Measurements from ENCODE around the gene TMEM156.

Gene TMEM156

DNA sequence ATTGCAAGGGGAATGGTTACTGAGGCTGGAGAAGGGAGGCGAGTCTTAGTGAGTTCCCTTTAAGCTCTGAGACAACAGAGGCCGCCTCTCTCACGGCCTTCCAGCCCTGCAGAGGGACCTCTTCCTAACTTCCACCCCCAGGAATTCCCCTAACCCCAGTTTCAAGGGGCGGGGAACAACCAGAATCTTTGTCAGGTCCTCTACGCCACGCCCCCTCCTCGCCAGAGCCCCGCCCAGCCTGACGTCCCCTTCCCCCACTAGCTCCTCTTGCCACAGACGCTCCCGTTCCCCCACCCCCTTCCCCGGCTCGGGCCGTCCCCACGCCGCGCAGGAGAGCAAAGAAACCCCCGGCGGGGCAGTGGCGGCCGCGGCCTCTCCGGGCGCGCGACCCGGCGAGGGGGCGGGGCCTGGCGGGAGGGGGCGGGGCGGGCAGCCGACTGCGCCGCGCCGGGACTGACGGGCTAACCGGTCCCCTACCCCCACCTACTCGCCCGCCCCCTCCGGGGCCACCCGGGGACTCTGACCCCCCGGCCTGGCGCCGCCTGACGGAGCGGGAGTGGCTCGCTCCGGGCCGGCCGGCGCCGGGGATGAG lies 12.3 kb upstream of the TMEM156 start:
- no peak overlapping the region for H4K8ac ChIP-seq (ENCODE audit: low read length)
- peak overlapping the region; percentile 99 for H2BK120ac ChIP-seq (ENCODE audit: low read depth, low read length)
- H3K4me1 ChIP-seq (ENCODE audit: control insufficient read depth, insufficient read depth, low read depth, low read length): peaks cover 4% of the 10 kb centered on the region
- peak; percentile 97 for DNase-seq
- H3K18ac ChIP-seq (ENCODE audit: low read depth in 1 of 2, low read length in 2 of 2): peak overlapping the region; percentile 87 to 99
- H3K9me3 ChIP-seq (ENCODE audit: control insufficient read depth, low read length): no peaks in the 10 kb centered on the region
- peak overlapping the region in 1 of 2 experiments; percentile 7 for H3K4ac ChIP-seq (ENCODE audit: low read depth in 1 of 2, low read length in 2 of 2)
- no peak overlapping the region for H2BK12ac ChIP-seq (ENCODE audit: low read length in 2 of 2)
- H3K14ac ChIP-seq (ENCODE audit: low read length in 2 of 2): peak overlapping the region in 1 of 2 experiments; percentile 36
- H3K27me3 ChIP-seq (ENCODE audit: control insufficient read depth in 1 of 2, insufficient read depth in 1 of 2, low read length in 2 of 2): no peaks in the 10 kb centered on the region
- peak overlapping the region; percentile 23 for H4K91ac ChIP-seq (ENCODE audit: low read length)
- H2AFZ ChIP-seq (ENCODE audit: low read depth, low read length): no peak overlapping the region
- H3K23ac ChIP-seq (ENCODE audit: low read length in 2 of 2): no peak overlapping the region
- H3K4me3 ChIP-seq (ENCODE audit: insufficient read depth in 1 of 2, low read depth in 1 of 2, low read length in 2 of 2): peak overlapping the region; percentile 69 to 84
- H3K4me2 ChIP-seq (ENCODE audit: low read length, poor library complexity, severe bottlenecking): peak overlapping the region; percentile 59
- no peak overlapping the region for H2AK5ac ChIP-seq (ENCODE audit: low read length, severe bottlenecking)
- WGBS: 0% methylated on average over 10 of the region's 54 CpGs
- H3K27ac ChIP-seq (ENCODE audit: low read length, poor library complexity, severe bottlenecking): peak overlapping the region; percentile 93
- H2BK15ac ChIP-seq (ENCODE audit: low read depth, poor library complexity, severe bottlenecking): no peak overlapping the region
- peaks cover 0 to 2% of the 10 kb centered on the region in 2 experiments for H3K36me3 ChIP-seq (ENCODE audit: control insufficient read depth in 1 of 2, insufficient read depth in 2 of 2, low read depth in 1 of 2, low read length in 2 of 2)
- peak overlapping the region; percentile 91 for H3K9ac ChIP-seq (ENCODE audit: low read length)
- H3K79me1 ChIP-seq (replicated peaks; ENCODE audit: low read length, poor library complexity, severe bottlenecking): peaks cover 1% of the 10 kb centered on the region
- H2BK5ac ChIP-seq (ENCODE audit: low read depth, low read length, poor library complexity, severe bottlenecking): peak overlapping the region; percentile 100

DNA sequence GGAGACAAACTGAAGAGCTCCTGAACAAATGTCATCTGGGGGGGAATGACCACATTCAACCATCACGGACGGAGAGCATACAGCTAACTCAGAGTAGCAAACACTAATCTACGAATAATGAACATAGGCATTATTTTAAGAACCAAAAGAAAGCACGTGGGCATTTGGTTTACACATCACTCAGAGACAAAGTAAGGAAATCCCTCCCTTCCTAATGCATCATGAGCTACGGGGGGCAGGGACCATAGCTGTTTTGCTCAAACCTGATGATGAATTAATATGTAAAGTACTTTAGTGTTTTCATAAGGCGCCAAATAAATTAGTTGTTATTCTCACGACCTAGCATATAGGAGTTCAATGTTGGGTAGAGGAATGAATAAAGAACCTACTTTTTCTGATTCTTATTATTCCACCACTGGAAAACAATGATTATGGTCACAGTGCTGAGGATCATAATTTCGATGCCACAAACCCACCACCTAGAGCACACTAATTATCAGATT lies 11.7 kb upstream of the TMEM156 start:
- H3K18ac ChIP-seq (ENCODE audit: low read depth in 1 of 2, low read length in 2 of 2): peak overlapping the region; percentile 57 to 91
- H3K4me3 ChIP-seq (ENCODE audit: insufficient read depth in 1 of 2, low read depth in 1 of 2, low read length in 2 of 2): peak overlapping the region; percentile 69 to 78
- H2AFZ ChIP-seq (ENCODE audit: low read depth, low read length): no peak overlapping the region
- H2BK15ac ChIP-seq (ENCODE audit: low read depth, poor library complexity, severe bottlenecking): no peak overlapping the region
- H2BK120ac ChIP-seq (ENCODE audit: low read depth, low read length): no peak overlapping the region
- 11% methylated on average over 6 of the region's 8 CpGs for WGBS
- H3K9ac ChIP-seq (ENCODE audit: low read length): peak overlapping the region; percentile 79
- H3K23ac ChIP-seq (ENCODE audit: low read length in 2 of 2): no peak overlapping the region
- H3K27ac ChIP-seq (ENCODE audit: low read length, poor library complexity, severe bottlenecking): peak overlapping the region; percentile 93
- H3K79me1 ChIP-seq (replicated peaks; ENCODE audit: low read length, poor library complexity, severe bottlenecking): peaks cover 1% of the 10 kb centered on the region
- peak overlapping the region in 1 of 2 experiments; percentile 67 for H3K4ac ChIP-seq (ENCODE audit: low read depth in 1 of 2, low read length in 2 of 2)
- peaks cover 0 to 1% of the 10 kb centered on the region in 2 experiments for H3K36me3 ChIP-seq (ENCODE audit: control insufficient read depth in 1 of 2, insufficient read depth in 2 of 2, low read depth in 1 of 2, low read length in 2 of 2)
- H4K91ac ChIP-seq (ENCODE audit: low read length): peak overlapping the region; percentile 50
- H3K4me1 ChIP-seq (ENCODE audit: control insufficient read depth, insufficient read depth, low read depth, low read length): peaks cover 4% of the 10 kb centered on the region
- H3K9me3 ChIP-seq (ENCODE audit: control insufficient read depth, low read length): no peaks in the 10 kb centered on the region
- peak overlapping the region; percentile 59 for H3K4me2 ChIP-seq (ENCODE audit: low read length, poor library complexity, severe bottlenecking)
- H4K8ac ChIP-seq (ENCODE audit: low read length): no peak overlapping the region
- H2AK5ac ChIP-seq (ENCODE audit: low read length, severe bottlenecking): peak overlapping the region; percentile 35
- no peak for DNase-seq
- H3K27me3 ChIP-seq (ENCODE audit: control insufficient read depth in 1 of 2, insufficient read depth in 1 of 2, low read length in 2 of 2): no peaks in the 10 kb centered on the region
- no peak overlapping the region for H3K14ac ChIP-seq (ENCODE audit: low read length in 2 of 2)
- no peak overlapping the region for H2BK5ac ChIP-seq (ENCODE audit: low read depth, low read length, poor library complexity, severe bottlenecking)
- peak overlapping the region; percentile 18 to 84 for H2BK12ac ChIP-seq (ENCODE audit: low read length in 2 of 2)

DNA sequence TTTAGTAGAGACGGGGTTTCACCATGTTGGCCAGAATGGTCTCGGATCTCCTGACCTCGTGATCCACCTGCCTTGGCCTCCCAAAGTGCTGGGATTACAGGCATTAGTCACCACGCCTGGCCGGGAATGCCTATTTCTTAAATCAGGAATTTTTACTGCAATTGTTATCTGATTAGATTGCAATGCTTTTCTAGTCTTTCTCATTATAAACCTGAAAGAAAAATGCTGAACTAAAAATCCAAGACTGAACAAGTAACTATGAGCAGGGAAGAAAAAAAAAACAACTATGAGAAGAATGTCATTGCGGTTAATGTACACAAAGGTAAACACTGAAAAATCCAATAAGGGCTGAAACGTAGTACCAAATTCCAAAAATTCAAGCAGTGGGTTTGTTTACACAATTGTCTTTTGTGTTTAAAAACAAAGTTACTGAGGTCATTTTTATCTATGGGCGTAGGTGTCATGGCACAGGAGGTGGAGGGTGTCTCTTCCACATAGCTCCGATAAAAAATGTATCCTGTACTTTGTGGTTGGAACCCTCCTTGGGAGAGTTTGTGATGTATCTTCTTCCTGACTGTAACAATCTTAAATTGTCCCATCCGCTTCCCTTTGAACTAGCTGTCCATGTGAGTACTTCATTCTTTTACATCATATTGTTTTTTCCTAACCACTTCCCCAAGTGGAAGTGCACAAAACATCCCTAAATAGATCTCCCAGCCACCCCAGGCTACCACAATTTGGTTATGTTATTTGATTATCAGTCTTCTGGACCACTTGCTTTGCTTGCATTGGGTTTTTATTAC lies 11.1 kb upstream of the TMEM156 start:
- Histone ChIP-seq H3K18ac (ENCODE audit: low read depth in 1 of 2, low read length in 2 of 2) (peak overlapping the region; percentile 43 to 91), H2BK120ac (ENCODE audit: low read depth, low read length) (no peak overlapping the region), H2BK15ac (ENCODE audit: low read depth, poor library complexity, severe bottlenecking) (no peak overlapping the region), H3K4me3 (ENCODE audit: insufficient read depth in 1 of 2, low read depth in 1 of 2, low read length in 2 of 2) (peak overlapping the region in 1 of 2 experiments; percentile 78), H3K4ac (ENCODE audit: low read depth in 1 of 2, low read length in 2 of 2) (peak overlapping the region in 1 of 2 experiments; percentile 67), H2BK12ac (ENCODE audit: low read length in 2 of 2) (peak overlapping the region; percentile 18 to 84), H4K8ac (ENCODE audit: low read length) (no peak overlapping the region), H2BK5ac (ENCODE audit: low read depth, low read length, poor library complexity, severe bottlenecking) (no peak overlapping the region), H3K36me3 (ENCODE audit: control insufficient read depth in 1 of 2, insufficient read depth in 2 of 2, low read depth in 1 of 2, low read length in 2 of 2) (no peaks in the 10 kb centered on the region), H3K9ac (ENCODE audit: low read length) (peak overlapping the region; percentile 79), H2AK5ac (ENCODE audit: low read length, severe bottlenecking) (peak overlapping the region; percentile 35), H3K79me1 (replicated peaks; ENCODE audit: low read length, poor library complexity, severe bottlenecking) (peaks cover 1% of the 10 kb centered on the region), H3K23ac (ENCODE audit: low read length in 2 of 2) (no peak overlapping the region), H3K4me1 (ENCODE audit: control insufficient read depth, insufficient read depth, low read depth, low read length) (peaks cover 4% of the 10 kb centered on the region), H3K9me3 (ENCODE audit: control insufficient read depth, low read length) (no peaks in the 10 kb centered on the region), H3K27me3 (ENCODE audit: control insufficient read depth in 1 of 2, insufficient read depth in 1 of 2, low read length in 2 of 2) (no peaks in the 10 kb centered on the region), H2AFZ (ENCODE audit: low read depth, low read length) (no peak overlapping the region), H3K4me2 (ENCODE audit: low read length, poor library complexity, severe bottlenecking) (peak overlapping the region; percentile 59), H3K14ac (ENCODE audit: low read length in 2 of 2) (no peak overlapping the region), H4K91ac (ENCODE audit: low read length) (no peak overlapping the region), H3K27ac (ENCODE audit: low read length, poor library complexity, severe bottlenecking) (peak overlapping the region; percentile 93)
- peak; percentile 88 for DNase-seq
- 10% methylated on average over 7 of the region's 10 CpGs for WGBS

DNA sequence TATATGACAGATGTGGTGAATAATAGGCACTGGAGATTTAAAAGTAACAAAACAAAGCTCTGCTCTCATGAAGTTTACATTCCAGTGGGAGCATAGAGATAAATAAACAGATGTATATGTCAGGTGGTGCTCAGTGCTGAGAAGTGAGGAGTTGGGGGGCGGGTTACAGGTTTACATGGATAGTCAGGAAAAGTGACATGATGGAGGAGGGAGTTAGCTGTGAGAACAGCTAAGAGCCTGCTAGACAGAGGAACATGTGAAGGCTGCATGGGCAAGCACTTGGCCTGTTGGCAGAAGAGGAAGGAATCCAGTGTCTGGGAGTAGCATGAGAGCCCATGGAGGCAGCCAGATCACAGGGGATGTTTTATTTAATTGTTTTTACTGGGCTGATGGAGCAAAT lies 10.2 kb upstream of the TMEM156 start:
- Histone ChIP-seq H4K8ac (ENCODE audit: low read length) (peak overlapping the region; percentile 69), H3K23ac (ENCODE audit: low read length in 2 of 2) (no peak overlapping the region), H2BK15ac (ENCODE audit: low read depth, poor library complexity, severe bottlenecking) (no peak overlapping the region), H3K4me1 (ENCODE audit: control insufficient read depth, insufficient read depth, low read depth, low read length) (peaks cover 5% of the 10 kb centered on the region), H3K4me2 (ENCODE audit: low read length, poor library complexity, severe bottlenecking) (no peak overlapping the region), H3K27me3 (ENCODE audit: control insufficient read depth in 1 of 2, insufficient read depth in 1 of 2, low read length in 2 of 2) (no peaks in the 10 kb centered on the region), H2BK12ac (ENCODE audit: low read length in 2 of 2) (peak overlapping the region in 1 of 2 experiments; percentile 73), H4K91ac (ENCODE audit: low read length) (peak overlapping the region; percentile 88), H2AFZ (ENCODE audit: low read depth, low read length) (no peak overlapping the region), H2BK120ac (ENCODE audit: low read depth, low read length) (peak overlapping the region; percentile 21), H3K79me1 (replicated peaks; ENCODE audit: low read length, poor library complexity, severe bottlenecking) (peaks cover 1% of the 10 kb centered on the region), H2AK5ac (ENCODE audit: low read length, severe bottlenecking) (no peak overlapping the region), H3K4me3 (ENCODE audit: insufficient read depth in 1 of 2, low read depth in 1 of 2, low read length in 2 of 2) (no peak overlapping the region), H3K14ac (ENCODE audit: low read length in 2 of 2) (no peak overlapping the region), H3K9ac (ENCODE audit: low read length) (no peak overlapping the region), H3K27ac (ENCODE audit: low read length, poor library complexity, severe bottlenecking) (no peak overlapping the region), H3K9me3 (ENCODE audit: control insufficient read depth, low read length) (no peaks in the 10 kb centered on the region), H3K4ac (ENCODE audit: low read depth in 1 of 2, low read length in 2 of 2) (peak overlapping the region in 1 of 2 experiments; percentile 15), H3K36me3 (ENCODE audit: control insufficient read depth in 1 of 2, insufficient read depth in 2 of 2, low read depth in 1 of 2, low read length in 2 of 2) (no peaks in the 10 kb centered on the region), H2BK5ac (ENCODE audit: low read depth, low read length, poor library complexity, severe bottlenecking) (no peak overlapping the region), H3K18ac (ENCODE audit: low read depth in 1 of 2, low read length in 2 of 2) (peak overlapping the region; percentile 7 to 73)
- 22% methylated on average over 1 of the region's 1 CpG for WGBS
- DNase-seq: peak; percentile 66
